ENCODE data around the gene CBLN3. TPM values are rescaled to one million over a fixed set of nuclear protein-coding genes. Genes with fewer than 3 reads are reported as not detected.
A peak's percentile ranks its signal among the peaks of the same experiment; 100 is the strongest.

The CBLN3 gene
- total RNA-seq, 1 experiment from 2014 or later, result 1.4 TPM

- no TSS peak for BruUV-seq (replicated peaks)
- intact Hi-C loops (cut with micrococcal nuclease; ENCODE audit: unreplicated experiment), result no loop called here
- Histone ChIP-seq H3K9me3 (no peaks in the 10 kb centered on the region), H3K36me3 (ENCODE audit: control insufficient read depth, insufficient read depth, low read length) (peaks cover 7% of the 10 kb centered on the region), H3K4me1 (peaks cover 35% of the 10 kb centered on the region), H3K27me3 (replicated peaks; ENCODE audit: control insufficient read depth, insufficient read depth, low read length) (no peaks in the 10 kb centered on the region), H3K4me3 (ENCODE audit: low read depth, low read length) (no peak overlapping the region)
- Mint-ChIP-seq H3K36me3 (ENCODE audit: insufficient read depth, unreplicated experiment) (peaks cover 26% of the 10 kb centered on the region), H3K27ac (ENCODE audit: unreplicated experiment) (peak overlapping the region; percentile 56), H3K9me3 (ENCODE audit: unreplicated experiment) (no peaks in the 10 kb centered on the region), H3K4me1 (ENCODE audit: low read depth, unreplicated experiment) (peaks cover 24% of the 10 kb centered on the region), H3K4me3 (ENCODE audit: unreplicated experiment) (no peak overlapping the region), H3K27me3 (ENCODE audit: insufficient read depth, unreplicated experiment) (no peaks in the 10 kb centered on the region)
- CTCF ChIA-PET, result interaction anchor here (0.9 to 3.7 kb wide), 30 partner anchors 10 to 190 kb away, joined by 3 to 111 read pairs (median 5); partner anchors contain the start of genes CIDEB, DHRS1, NOP9 and RABGGTA
- TF ChIP-seq CTCF (IDR thresholded peaks at IDR 0.05; ENCODE audit: insufficient read depth in 1 of 2, low read depth in 1 of 2, low read length in 1 of 2, severe bottlenecking in 1 of 2, unreplicated experiment in 1 of 2), result no peak
- DNase-seq, result no peak
- POLR2A ChIA-PET, result interaction anchor here (0.5 to 1.5 kb wide), 5 partner anchors 9 to 190 kb away, joined by 3 to 12 read pairs (median 6); partner anchors contain the start of gene TINF2
These were observed 3.0 kb upstream of the CBLN3 start for GRCh38 chr14:24432259-24433131.

GRCh38 chr14:24431569-24432258 is 2.2 kb upstream of the CBLN3 start:
- peak overlapping the region; percentile 56 for H3K27ac Mint-ChIP-seq (ENCODE audit: unreplicated experiment)
- Histone ChIP-seq H3K4me3 (ENCODE audit: low read depth, low read length) (no peak overlapping the region), H3K36me3 (ENCODE audit: control insufficient read depth, insufficient read depth, low read length) (peaks cover 4% of the 10 kb centered on the region; the same call in 1 of the 2 replicates), H3K4me1 (peaks cover 41% of the 10 kb centered on the region), H3K27me3 (replicated peaks; ENCODE audit: control insufficient read depth, insufficient read depth, low read length) (no peaks in the 10 kb centered on the region), H3K9me3 (no peaks in the 10 kb centered on the region)
- H3K4me3 Mint-ChIP-seq (ENCODE audit: unreplicated experiment), result peak overlapping the region; percentile 78
- peak; percentile 96 for TF ChIP-seq CTCF (IDR thresholded peaks at IDR 0.05; ENCODE audit: insufficient read depth in 1 of 2, low read depth in 1 of 2, low read length in 1 of 2, severe bottlenecking in 1 of 2, unreplicated experiment in 1 of 2)
- peak; percentile 93 to 94 for DNase-seq
- ChIA-PET CTCF (interaction anchor here (0.6 to 3.7 kb wide), 37 partner anchors 9 to 189 kb away, joined by 3 to 111 read pairs (median 4); partner anchors contain the start of genes CIDEB, DHRS1, NOP9 and NYNRIN), POLR2A (interaction anchor here (0.5 to 1.5 kb wide), 5 partner anchors 10 to 189 kb away, joined by 3 to 12 read pairs (median 6); partner anchors contain the start of gene TINF2)
- H3K4me1 Mint-ChIP-seq (ENCODE audit: low read depth, unreplicated experiment), result peaks cover 27% of the 10 kb centered on the region
- no peaks in the 10 kb centered on the region for H3K27me3 Mint-ChIP-seq (ENCODE audit: insufficient read depth, unreplicated experiment)
- intact Hi-C loops (cut with micrococcal nuclease; ENCODE audit: unreplicated experiment), result loop anchor here (1.0 kb wide), 4 partner anchors 37 to 103 kb away; no protein-coding TSS in a partner anchor
- BruUV-seq (replicated peaks), result no TSS peak
- peaks cover 18% of the 10 kb centered on the region for H3K36me3 Mint-ChIP-seq (ENCODE audit: insufficient read depth, unreplicated experiment)
- no peaks in the 10 kb centered on the region for H3K9me3 Mint-ChIP-seq (ENCODE audit: unreplicated experiment)

Data from Caco-2 (cell line).